NCI-H345 treated with DMSO at 0.1 percent for 48 hours (cell line): ENCODE results near the gene CDADC1.

Source experiments
- DNase-seq: peaks from one replicate; lab custom pipeline; 2025; ENCODE audit not compliant: unreplicated experiment; lab: John Stamatoyannopoulos, UW

The CDADC1 gene

DNA sequence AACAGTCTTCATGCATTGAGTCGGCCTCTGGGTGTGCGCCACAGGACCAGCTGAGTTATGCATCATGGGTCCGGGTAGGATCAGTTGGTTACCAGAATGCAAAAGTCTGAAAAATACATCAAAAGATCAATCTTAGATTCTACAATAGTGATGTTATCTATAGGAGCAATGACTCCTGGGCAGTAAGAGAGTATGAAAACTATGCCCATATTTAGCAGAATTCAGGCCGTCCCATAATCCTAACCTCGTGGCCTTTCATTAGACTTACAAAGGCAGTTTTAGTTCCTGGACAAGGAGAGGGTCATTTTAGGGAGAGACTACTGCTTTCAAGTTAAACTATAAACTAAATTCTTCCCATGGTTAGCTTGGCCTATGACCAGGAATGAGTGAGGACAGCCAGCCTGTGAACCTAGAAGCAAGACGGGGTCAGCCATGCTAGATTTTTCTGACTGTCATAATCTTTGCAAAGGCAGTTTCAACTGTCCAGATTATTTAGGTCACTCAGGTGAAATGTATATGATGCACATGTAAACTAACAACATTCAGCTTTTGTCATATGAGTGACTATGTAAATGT is 11.8 kb upstream of the CDADC1 start:
- DNase-seq: no peak

DNA sequence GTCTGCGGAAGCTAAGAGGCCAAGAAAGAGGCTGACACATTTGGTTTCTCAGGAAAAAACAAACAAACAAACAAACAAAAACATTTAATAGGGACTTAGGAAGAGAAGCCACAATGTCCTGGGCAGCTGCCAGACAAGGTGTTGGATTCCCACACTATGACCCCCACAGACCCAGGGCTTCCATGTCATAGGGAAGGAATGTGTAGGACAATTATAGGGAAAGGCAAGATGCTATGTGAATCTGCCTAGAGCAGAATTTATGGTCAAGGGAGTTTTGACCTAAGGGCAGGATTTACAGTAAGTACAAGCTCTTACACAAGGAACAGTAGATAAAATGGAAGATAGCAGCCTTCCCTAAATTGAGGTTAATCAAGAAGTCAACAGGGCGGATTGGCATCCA is 9.1 kb upstream of the CDADC1 start:
- DNase-seq: no peak

DNA sequence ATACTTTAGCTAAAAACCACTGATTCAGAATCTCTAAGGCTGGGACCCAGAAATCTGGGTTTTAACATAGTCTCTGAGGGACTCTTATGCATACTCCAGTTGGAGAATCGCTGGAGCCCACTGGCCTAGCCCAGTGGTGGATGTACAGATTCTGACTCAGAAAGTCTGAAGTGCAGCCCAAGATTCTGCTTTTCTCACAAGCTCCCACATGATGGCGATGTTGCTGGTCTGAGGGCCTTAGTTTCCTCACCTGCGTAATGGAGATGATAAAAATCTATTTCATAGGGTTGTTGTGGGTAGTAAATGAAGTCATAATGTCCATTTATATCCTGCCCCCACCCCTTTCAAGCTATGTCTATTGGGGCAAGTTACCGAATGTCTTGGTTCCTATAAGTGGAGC is 7.7 kb upstream of the CDADC1 start:
- no peak for DNase-seq

DNA sequence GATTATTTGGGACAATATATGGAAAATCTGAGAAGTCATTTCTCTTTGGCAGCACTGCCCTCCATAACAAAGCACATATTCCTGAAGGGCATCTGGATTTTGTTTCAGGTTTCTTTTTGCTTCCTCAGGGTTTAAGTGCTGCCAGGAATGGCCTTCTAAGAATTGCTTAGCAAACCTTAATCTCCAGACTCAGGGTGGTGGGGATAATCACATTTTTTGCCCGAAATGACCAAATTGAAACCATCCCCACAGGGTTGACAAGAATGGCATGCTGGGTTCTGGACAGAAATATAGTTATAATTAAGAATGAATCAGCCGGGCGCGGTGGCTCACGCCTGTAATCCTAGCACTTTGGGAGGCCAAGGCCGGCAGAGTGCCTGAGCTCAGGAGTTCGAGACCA is 6.4 kb upstream of the CDADC1 start:
- DNase-seq: no peak

DNA sequence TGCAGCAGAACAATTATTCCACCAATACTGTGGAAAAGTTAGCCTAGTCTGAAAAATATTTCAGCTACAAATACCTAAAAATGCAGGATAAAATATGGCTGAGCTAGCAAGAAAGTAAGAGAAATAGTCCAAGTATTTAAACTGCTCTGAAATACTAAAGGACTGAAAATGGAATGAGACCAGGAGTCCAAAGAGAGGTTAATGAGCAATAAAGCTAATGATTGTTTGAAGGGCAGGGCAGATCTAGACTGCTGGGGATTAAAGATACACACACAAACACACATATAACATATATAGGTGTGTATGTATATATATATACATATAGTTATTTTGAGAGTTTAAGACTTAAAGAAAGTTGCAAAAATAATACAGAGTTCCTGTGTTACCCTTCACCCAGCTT is 2.6 kb upstream of the CDADC1 start:
- no peak for DNase-seq

DNA sequence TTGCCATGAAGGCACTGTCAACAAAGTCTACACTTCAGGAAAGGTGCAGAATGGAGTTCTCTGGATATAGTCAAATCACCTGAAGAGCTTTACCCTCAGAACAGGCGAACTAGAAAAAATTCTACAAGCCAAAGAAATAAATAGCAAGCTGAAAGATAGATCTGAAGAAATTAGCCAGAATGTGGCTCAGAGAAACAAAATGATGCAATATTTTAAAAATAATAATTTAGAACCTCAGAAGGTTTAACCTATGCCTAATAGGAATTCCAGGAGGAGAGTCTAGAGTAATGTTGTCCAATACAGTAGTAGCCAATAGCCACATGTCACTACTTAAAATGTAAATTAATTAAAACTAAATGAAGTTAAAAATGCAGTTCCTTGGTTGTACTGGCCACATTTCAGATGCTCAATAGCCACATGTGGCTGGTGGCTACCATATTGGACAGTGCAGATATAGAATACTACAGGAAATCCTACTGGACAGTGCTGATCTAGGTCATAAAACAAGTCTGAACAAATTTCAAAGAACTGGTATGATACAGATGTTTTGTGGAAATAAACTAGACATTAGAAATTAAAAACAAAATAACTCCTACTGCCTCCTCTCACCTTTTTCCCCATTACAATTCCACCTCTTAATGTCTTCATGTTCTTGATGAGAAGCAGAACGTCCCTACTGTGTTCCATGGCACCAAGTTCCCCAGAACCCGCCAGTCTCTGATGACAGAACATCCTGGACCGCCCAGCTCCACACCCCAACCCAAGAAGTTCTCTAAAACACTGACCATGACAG is 679 bp upstream of the CDADC1 start:
- DNase-seq: no peak

DNA sequence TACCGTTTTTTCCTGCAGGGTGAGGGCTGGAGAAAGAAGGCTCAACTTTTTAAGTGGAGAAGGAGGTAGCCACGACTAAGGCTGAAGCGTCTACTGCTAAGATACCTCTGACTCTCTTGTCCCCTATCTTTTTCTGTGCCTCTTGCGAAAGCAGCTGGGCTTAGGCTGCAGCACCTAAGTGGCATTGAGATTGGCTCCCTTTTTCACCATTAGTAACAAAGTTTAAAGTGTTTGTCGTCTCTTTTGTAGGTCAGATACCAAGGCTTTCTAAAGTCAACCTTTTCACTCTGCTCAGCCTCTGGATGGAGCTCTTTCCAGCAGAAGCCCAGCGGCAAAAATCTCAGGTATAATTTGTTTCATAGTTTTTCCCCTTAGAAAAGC is 887 bp downstream of the CDADC1 start:
- DNase-seq: no peak

DNA sequence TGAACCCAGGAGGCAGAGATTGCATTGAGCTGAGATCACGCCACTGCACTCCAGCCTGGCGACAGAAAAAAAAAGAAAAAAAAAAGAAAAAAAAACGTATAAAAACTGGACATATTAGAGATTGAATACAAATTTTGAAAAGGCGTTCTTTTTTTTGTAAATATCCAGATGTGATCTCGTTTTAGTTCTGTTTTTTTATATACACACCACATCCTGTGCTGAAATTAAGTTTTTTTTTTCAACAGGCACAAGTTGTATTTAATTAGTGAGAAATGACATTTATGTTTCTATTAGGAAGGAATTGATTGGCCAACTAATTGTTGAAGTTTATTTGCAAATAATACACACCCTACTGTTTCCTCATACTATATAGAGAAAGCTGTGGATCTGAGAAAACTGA is 3.6 kb downstream of the CDADC1 start:
- no peak for DNase-seq

DNA sequence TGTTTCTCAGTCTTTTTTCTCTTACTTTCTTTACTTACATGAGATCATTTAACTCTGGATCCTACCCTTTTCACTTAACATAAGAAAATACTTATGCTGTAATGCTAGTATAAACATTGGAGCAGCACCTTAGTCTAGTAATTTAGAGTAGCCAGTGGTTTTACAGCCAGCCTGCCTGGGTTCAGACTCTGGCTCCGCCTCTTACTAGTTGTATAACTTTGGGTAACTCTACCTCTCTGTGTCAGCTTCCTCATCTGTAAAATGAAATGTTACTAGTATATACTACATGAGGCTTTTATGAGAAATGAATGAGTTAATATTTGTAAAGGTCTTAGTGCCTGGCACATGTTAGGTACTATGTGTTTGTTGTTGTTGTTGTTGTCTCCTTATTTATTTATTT is 5.6 kb downstream of the CDADC1 start:
- DNase-seq: no peak

DNA sequence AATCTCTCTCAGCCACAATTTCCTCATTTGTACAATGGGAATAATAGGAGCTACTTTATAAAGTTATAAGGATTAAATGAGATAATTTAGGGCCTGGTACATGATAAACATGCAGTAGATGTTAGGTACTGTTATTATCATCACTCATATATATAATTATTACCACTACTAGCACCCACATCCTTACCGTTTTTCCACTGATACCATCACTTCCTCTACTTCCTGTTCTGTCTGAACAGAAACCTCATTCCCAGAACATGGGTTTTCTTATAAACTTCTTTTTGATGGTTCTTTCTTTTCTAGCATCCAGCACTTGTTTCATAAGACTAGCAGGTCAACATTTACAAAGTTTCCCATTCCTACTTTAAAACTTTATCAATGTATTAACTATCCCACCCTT is 6.3 kb downstream of the CDADC1 start:
- no peak for DNase-seq

DNA sequence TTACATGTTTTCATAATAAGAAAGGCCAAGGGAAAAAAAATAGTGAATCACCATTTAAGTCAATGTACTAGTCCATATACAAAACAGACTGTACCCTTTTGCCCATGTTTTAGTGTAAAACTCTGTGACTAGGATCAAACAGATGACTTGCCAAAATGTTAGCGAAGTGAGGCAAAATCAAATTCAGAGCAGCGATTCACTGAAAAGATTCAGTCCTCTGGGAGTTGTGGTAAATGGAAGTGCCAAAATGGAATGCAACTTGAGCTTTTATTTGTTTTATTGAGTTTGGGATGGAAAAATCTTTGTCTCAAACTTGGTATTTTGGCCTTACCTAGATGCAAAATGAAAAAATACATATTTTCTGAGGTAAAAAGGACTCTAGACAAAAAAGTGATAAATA is 9.1 kb downstream of the CDADC1 start:
- no peak for DNase-seq

DNA sequence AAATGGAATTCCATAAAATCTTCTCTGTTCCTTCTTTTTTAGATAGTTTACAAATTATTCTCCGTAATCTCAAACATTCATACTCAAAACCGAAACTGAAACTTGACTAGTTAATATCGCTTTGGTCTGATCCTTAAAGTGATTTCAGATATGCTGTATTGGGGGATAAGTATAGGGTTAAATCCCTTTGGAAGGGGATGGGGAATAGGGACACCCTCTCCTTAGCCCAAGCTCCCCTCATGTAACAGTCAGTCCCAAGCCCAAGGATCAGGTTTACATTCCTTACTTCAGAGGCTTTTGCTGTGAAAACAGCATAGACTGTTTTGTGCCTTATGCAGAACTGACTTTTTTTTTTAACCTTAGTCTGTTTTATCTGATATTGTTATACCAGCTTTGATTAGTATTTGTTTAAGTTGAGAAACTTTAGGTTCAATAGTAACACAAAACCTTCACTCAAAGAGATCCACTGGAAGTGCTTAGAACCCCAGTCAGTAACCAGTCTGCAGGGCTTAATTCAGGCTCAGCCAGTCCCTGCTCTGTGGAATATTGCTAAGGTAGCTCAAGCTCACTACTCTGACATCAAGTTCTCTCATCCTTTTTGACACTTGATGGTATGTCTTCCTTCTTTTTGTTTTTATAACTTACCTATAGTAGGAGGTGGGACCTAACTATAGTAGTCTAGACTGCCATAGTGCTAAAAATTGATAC is 10.5 kb downstream of the CDADC1 start:
- DNase-seq: no peak

DNA sequence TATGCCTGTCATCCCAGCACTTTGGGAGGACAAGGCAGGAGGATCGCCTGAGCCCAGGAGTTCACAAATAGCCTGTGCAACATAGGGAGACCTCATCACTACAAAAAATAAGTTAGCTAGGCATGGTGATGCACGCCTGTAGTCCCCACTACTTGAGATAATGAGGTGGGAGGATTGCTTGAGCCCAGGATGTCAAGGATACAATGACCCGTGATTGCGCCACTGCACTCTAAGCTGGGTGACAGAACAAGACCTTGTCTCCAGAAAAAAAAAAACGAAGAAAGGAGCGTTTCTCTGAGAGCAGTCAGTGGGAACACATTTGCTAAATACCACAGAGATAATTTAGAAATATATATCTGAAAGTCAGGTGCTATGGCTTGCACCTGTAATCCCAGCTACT is 11.9 kb downstream of the CDADC1 start:
- no peak for DNase-seq

DNA sequence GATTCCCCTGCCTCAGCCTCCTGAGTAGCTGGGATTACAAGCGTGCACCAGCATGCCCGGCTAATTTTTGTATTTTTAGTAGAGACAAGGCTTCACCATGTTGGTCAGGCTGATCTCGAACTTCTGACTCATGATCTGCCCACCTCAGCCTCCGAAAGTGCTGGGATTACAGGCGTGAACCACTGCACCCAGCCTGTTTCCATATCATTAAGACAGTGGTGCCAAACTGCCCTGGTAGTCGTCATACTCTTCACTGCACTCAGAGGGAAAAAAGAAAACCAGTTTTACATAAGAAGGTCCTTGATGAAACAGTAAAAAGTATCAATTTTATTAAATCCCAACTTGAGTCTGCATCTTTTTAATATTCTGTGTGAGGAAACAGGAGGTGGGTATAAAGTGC is 14.9 kb downstream of the CDADC1 start:
- no peak for DNase-seq

DNA sequence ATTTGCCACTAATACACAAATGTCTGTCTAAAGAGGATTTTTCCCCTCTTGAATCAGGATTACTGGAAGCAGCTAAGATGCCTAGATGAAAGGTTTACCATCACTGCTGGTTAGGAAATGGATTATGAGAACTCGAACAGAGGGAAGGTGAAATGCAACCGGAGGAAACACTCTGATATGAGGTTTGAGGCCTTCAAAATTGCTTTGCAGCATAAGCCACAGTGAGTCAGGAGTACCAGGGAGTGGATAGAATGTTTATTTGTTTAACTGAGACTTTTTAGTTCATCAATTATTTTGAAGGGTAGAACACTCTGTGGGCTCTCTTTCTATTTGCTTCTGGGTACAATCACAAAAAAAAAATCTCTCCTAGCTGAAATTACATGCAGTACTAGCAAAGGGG is 18.1 kb downstream of the CDADC1 start:
- no peak for DNase-seq

DNA sequence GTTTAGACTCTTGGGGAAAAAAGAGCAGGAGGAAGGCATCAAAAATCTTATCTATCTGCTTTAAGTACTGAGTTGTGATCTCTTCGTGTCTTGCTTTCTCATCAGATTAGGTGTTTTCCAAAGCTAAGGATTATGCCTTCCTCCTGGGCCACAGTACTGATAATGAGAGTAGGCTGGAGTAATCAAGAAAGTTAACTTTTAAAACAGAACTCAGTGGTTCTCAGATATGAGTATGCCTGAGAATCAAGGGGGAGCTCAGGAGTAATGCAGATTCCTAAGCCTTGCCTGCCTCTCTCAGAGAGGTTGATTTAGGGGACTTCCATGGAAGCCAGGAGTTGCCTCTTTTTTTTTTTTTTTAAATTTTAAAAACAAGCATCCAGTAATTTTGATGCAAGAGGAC is 23.5 kb downstream of the CDADC1 start:
- no peak for DNase-seq

DNA sequence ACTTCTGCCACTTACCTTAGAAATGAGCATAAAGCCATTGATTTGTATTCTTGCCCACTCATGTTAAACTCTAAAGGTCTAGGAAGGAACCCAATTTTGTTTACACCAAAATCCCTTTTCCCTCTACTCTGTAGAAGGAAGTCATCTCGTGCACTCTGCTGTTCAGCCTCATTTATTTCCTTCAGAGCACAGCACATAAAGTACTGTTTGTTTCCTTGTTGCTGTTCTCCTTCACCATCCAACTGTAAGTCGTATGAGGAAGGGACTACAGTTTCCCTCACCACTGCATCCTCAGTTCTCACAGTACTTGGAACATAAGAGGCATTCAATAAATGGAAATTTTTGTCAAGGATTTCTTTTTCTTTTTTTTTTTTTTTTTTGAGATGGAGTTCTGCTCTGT is 24.6 kb downstream of the CDADC1 start:
- no peak for DNase-seq

DNA sequence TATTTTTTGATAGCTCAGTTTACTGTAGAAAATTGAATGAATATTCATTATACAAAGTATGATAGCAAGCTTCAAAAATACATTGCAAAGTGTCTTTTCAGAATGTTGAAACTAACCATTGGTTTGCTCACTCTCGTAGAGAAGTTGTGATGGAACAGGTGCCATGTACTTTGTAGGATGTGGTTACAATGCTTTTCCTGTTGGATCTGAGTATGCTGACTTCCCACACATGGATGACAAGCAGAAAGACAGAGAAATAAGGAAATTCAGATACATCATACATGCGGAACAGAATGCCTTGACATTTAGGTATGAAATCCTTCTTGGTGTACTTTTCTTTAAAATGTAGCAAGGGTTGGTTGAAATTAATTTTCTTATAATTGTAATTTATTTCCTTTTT is 30.5 kb downstream of the CDADC1 start:
- no peak for DNase-seq

DNA sequence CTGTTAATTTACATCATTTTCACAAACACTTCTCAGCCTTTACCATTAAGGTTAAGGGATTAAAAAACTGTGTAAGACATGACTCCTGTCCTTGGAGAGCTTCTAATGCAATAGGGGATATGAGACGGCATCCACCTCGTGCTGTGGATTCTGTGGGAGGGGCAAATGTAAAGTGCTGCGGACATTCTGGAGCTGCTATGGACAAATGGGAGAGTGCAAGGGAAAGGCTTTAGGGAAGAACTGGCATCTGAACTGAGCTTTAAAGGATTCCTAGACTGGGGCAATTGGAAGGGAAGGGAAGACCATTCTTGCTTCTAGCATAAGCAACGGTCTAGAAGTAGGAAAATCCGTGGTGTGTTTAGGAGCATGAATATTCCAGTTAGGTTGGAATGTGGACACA is 31.4 kb downstream of the CDADC1 start:
- no peak for DNase-seq

DNA sequence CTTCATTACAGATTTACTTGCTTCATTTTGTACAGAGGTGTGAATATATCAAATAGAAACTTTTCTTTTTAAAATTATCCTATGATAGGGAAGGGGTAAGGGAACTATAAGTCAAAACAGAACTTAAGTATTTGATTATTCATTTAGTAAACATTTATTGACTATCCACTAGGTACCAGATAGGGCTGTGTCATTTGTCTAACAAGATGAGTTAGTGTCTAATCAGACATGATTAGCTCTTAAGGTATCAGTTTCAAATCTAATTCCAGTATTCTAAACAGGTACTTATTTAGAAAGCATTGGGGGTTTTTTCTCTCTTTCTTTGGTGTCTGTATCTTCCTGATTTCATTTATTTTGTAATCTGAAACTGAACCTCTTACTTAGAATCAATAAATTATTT is 32.2 kb downstream of the CDADC1 start:
- DNase-seq: no peak

DNA sequence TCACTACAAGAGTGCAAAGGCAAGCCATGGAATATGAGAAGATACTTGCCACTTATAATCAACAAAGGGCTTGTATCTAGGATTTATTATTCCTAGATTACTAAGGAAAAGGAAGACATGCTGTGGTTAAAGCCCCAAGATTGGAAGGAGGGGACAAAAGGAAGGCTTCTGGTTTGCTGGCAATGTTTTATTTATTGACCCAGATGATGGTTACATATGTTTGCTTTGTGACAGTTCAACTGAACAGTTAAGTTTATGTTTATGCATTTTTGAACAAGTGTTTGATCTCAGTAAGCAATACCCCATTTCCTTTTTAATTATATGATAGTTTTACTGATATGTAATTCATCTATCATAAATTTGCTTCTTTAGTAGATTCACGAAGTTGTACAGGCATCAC is 40.3 kb downstream of the CDADC1 start:
- DNase-seq: no peak

DNA sequence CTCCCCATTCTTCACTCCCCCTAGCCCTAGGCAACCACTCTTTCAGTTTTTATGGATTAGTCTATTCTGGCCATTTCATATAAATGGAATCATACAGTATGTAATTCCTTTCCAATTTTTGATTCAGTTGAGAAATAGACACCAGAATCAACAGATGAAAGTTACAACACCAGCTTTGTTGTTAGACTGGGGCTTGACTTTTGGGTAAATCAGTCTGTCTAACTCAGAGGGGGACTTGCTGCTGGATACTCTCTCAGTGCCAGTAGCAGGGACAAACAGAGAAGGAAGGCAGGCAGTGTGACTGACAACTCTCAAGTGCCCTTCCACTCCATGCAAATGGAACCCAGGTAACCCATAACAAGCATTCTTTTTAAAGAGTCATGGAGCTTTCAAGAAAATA is 40.7 kb downstream of the CDADC1 start:
- DNase-seq: no peak
